ENCODE measurements around the gene ITGA6.
A peak's percentile ranks its signal among the peaks of the same experiment; 100 is the strongest.

The ITGA6 gene

GRCh38 chr2:172416447-172417058 is 10.8 kb upstream of the ITGA6 start:
- DNase-seq = no peak

- no peak for DNase-seq
Observed at GRCh38 chr2:172420216-172420615, 7.2 kb upstream of the ITGA6 start.

GRCh38 chr2:172423160-172423559 is 4.2 kb upstream of the ITGA6 start:
- no peak for DNase-seq

GRCh38 chr2:172425336-172425735 is 2.0 kb upstream of the ITGA6 start:
- no peak for DNase-seq

- no peak for DNase-seq
Observed at GRCh38 chr2:172426635-172427255, 641 bp upstream of the ITGA6 start.

GRCh38 chr2:172427990-172428831 is 825 bp downstream of the ITGA6 start:
- DNase-seq = no peak

GRCh38 chr2:172428832-172429210 is 1.4 kb downstream of the ITGA6 start:
- no peak for DNase-seq

- no peak for DNase-seq
Observed at GRCh38 chr2:172429301-172429968, 2.0 kb downstream of the ITGA6 start.

GRCh38 chr2:172430027-172430426 is 2.6 kb downstream of the ITGA6 start:
- no peak for DNase-seq

GRCh38 chr2:172430678-172431077 is 3.3 kb downstream of the ITGA6 start:
- no peak for DNase-seq

GRCh38 chr2:172431463-172431862 is 4.1 kb downstream of the ITGA6 start:
- no peak for DNase-seq

GRCh38 chr2:172431993-172432392 is 4.6 kb downstream of the ITGA6 start:
- DNase-seq = no peak

- DNase-seq = no peak
Observed at GRCh38 chr2:172433144-172433543, 5.8 kb downstream of the ITGA6 start.

- DNase-seq = no peak
Observed at GRCh38 chr2:172434821-172435605, 7.6 kb downstream of the ITGA6 start.

- no peak for DNase-seq
Observed at GRCh38 chr2:172435606-172435911, 8.2 kb downstream of the ITGA6 start.

- DNase-seq = no peak
Observed at GRCh38 chr2:172436889-172437288, 9.5 kb downstream of the ITGA6 start.

GRCh38 chr2:172437419-172438341 is 10.3 kb downstream of the ITGA6 start:
- DNase-seq = no peak

- DNase-seq = peak; percentile 53
Observed at GRCh38 chr2:172438741-172439508, 11.5 kb downstream of the ITGA6 start.

- no peak for DNase-seq
Observed at GRCh38 chr2:172439509-172439860, 12.1 kb downstream of the ITGA6 start.

GRCh38 chr2:172439911-172440310 is 12.5 kb downstream of the ITGA6 start:
- DNase-seq = no peak

GRCh38 chr2:172440795-172441194 is 13.4 kb downstream of the ITGA6 start:
- DNase-seq = no peak

Measured in fibroblast of skin of scalp (primary cell).